K562 (cell line): ENCODE measurements around the gene EIPR1. TPM values are rescaled to one million over a fixed set of nuclear protein-coding genes. Genes with fewer than 3 reads are reported as not detected.

Experiments used
- ATAC-seq: fragments of 200-7000 bp; cut with Tn5 transposase; 3 replicates; pipeline ENCODE4 v1.9.1; 2020; ENCODE audit warnings: moderate library complexity
- BruUV-seq: library from RNA; stranded (reverse); fragments of 400-500 nt; replicated peaks from 2 replicates; lab custom pipeline; 2021; lab: Mats Ljungman, UMichigan
- CTCF ChIA-PET: fragments of 300-600 bp; formaldehyde crosslinking; extraction: SDS; loops from one replicate; lab custom pipeline; 2021; ENCODE audit warnings: low intra/inter-chr PET ratio; lab: Yijun Ruan, JAX
- POLR2A ChIA-PET: fragments of 300-600, 350-650 bp; sonication (Branson Sonifier 250); formaldehyde crosslinking; extraction: SDS; loops from one replicate; lab custom pipeline; 2021; ENCODE audit warnings: antibody characterized with exemption, inconsistent platforms; lab: Yijun Ruan, JAX
- DNase-seq, 4 experiments: peaks; one replicate each; pipeline versions ENCODE4 v3.0.0 to v3.0.0-alpha.2; 2011 to 2018; ENCODE audit warnings: low spot score in 3 of 4, mixed read lengths in 3 of 4; ENCODE audit errors: extremely low read depth in 1 of 4
- FAIRE-seq: peaks from 2 replicates; lab custom pipeline; 2011; peaks lifted over from hg19 to GRCh38; lab: Jason Lieb, UNC
- H2AFZ ChIP-seq: 2 replicates; pipeline ENCODE4 v1.6.0; 2011; ENCODE audit warnings: low read depth, low read length, control low read depth, inconsistent platforms
- H3K27ac ChIP-seq: fragments of 200-600 bp; 3 replicates; pipeline ENCODE4 v1.8.0; 2011; ENCODE audit warnings: low read depth, mild to moderate bottlenecking, control low read depth, inconsistent platforms, low read length, moderate library complexity, mixed read lengths; ENCODE audit errors: extremely low read depth
- H3K27me3 ChIP-seq, 2 experiments: fragments of 300-600 bp in 1 of 2; 2 replicates in 1 of 2; 3 replicates in 1 of 2; pipeline versions ENCODE4 v1.6.0 to v1.8.0; 2011; ENCODE audit warnings: inconsistent platforms in 2 of 2, low read length in 2 of 2, mild to moderate bottlenecking in 1 of 2, mixed read lengths in 1 of 2, moderate library complexity in 1 of 2; ENCODE audit not compliant: control insufficient read depth in 2 of 2, insufficient read depth in 2 of 2
- H3K36me3 ChIP-seq: fragments of 300-600 bp; 3 replicates; pipeline ENCODE4 v1.8.0; 2011; ENCODE audit warnings: mild to moderate bottlenecking, low read length, inconsistent platforms; ENCODE audit not compliant: control insufficient read depth, insufficient read depth
- H3K4me1 ChIP-seq, 2 experiments: fragments of 200-600 bp in 1 of 2; replicated peaks in 1 of 2; 2 replicates in 1 of 2; 3 replicates in 1 of 2; pipeline versions ENCODE4 v1.5.1 to v1.8.0; 2011; ENCODE audit warnings: inconsistent platforms in 2 of 2, low read length in 2 of 2, mild to moderate bottlenecking in 1 of 2, mixed read lengths in 1 of 2, moderate library complexity in 1 of 2; ENCODE audit not compliant: control insufficient read depth in 2 of 2, insufficient read depth in 2 of 2
- H3K4me2 ChIP-seq: 2 replicates; pipeline ENCODE4 v1.6.1; 2011; ENCODE audit warnings: low read length, control low read depth, inconsistent platforms, mixed read lengths; ENCODE audit not compliant: insufficient read depth
- H3K4me3 ChIP-seq: fragments of 200-600 bp; sonication (generic), shearing (Covaris generic); 2 replicates; pipeline ENCODE4 v1.5.1; 2016; ENCODE audit warnings: control low read depth, inconsistent platforms
- H3K79me2 ChIP-seq: fragments of 200-600 bp; 3 replicates; pipeline ENCODE4 v1.8.0; 2011; ENCODE audit warnings: low read length, inconsistent platforms; ENCODE audit not compliant: control insufficient read depth, insufficient read depth
- H3K9ac ChIP-seq, 2 experiments: 2 replicates each; pipeline versions ENCODE4 v1.6.0 to v1.6.1; 2011; ENCODE audit warnings: low read depth in 2 of 2, low read length in 2 of 2, control low read depth in 1 of 2, inconsistent platforms in 1 of 2, mild to moderate bottlenecking in 1 of 2, mixed read lengths in 1 of 2; ENCODE audit not compliant: insufficient read depth in 1 of 2
- H3K9me1 ChIP-seq: one replicate; pipeline ENCODE4 v1.6.0; 2011; ENCODE audit warnings: inconsistent platforms, mild to moderate bottlenecking, low read length, moderate library complexity; ENCODE audit not compliant: control insufficient read depth, insufficient read depth
- H3K9me3 ChIP-seq: replicated peaks from 2 replicates; pipeline ENCODE4 v1.5.1; 2011; ENCODE audit warnings: low read depth, low read length, inconsistent platforms; ENCODE audit not compliant: control insufficient read depth, insufficient read depth
- H4K20me1 ChIP-seq: replicated peaks from 2 replicates; pipeline ENCODE4 v1.6.1; 2011; ENCODE audit warnings: low read length, inconsistent platforms, mixed read lengths; ENCODE audit not compliant: control insufficient read depth, insufficient read depth
- BCL6 ChIP-seq: fragments of 250-450 bp; sonication (Bioruptor Pico); IDR thresholded peaks from 2 replicates; pipeline ENCODE4 v1.4.0; 2020
- CHAMP1 ChIP-seq: fragments of 450-650 bp; IDR thresholded peaks from 2 replicates; pipeline ENCODE4 v1.6.1; 2016; ENCODE audit warnings: mild to moderate bottlenecking
- CREB3 ChIP-seq: fragments of 450-650 bp; conservative IDR thresholded peaks from 2 replicates; pipeline ENCODE4 v1.6.1; 2016; ENCODE audit warnings: missing genetic modification characterization, low read depth, mild to moderate bottlenecking, missing compliant biosample characterization, moderate library complexity
- E2F3 ChIP-seq: fragments of 250-450 bp; sonication (Bioruptor Pico); IDR thresholded peaks from 2 replicates; pipeline ENCODE4 v1.4.0; 2020; ENCODE audit warnings: mild to moderate bottlenecking
- GABPB1 ChIP-seq: sonication (generic); formaldehyde crosslinking; IDR thresholded peaks from 2 replicates; pipeline ENCODE4 v1.8.0; 2022; ENCODE audit warnings: mild to moderate bottlenecking, missing genetic modification reagents
- ILK ChIP-seq: fragments of 450-650 bp; IDR thresholded peaks from 2 replicates; pipeline ENCODE4 v1.6.1; 2016; ENCODE audit warnings: missing genetic modification characterization, low read depth, mild to moderate bottlenecking, missing compliant biosample characterization, moderate library complexity, borderline replicate concordance
- PML ChIP-seq: IDR thresholded peaks from 2 replicates; pipeline ENCODE4 v1.6.1; 2012; ENCODE audit warnings: low read length, inconsistent platforms
- RERE ChIP-seq: sonication (generic); formaldehyde crosslinking; IDR thresholded peaks from 2 replicates; pipeline ENCODE4 v1.8.0; 2023; ENCODE audit warnings: missing genetic modification reagents, mild to moderate bottlenecking, borderline replicate concordance
- TAF1 ChIP-seq: IDR thresholded peaks from 2 replicates; pipeline ENCODE4 v1.6.1; 2011; ENCODE audit warnings: mild to moderate bottlenecking, low read length, moderate library complexity; ENCODE audit not compliant: insufficient read depth, control insufficient read depth, severe bottlenecking; ENCODE audit errors: extremely low read depth
- TFAP4 ChIP-seq: sonication (generic); formaldehyde crosslinking; IDR thresholded peaks from 2 replicates; pipeline ENCODE4 v1.8.0; 2022; ENCODE audit warnings: missing genetic modification reagents, mild to moderate bottlenecking, moderate library complexity, borderline replicate concordance
- TRIM28 ChIP-seq: fragments of 450-650 bp; IDR thresholded peaks from 2 replicates; pipeline ENCODE4 v1.6.1; 2017
- ZNF12 ChIP-seq: sonication (generic); formaldehyde crosslinking; IDR thresholded peaks from 2 replicates; pipeline ENCODE4 v1.4.0; 2020; ENCODE audit warnings: mild to moderate bottlenecking, missing genetic modification reagents
- ZNF124 ChIP-seq: sonication (generic); formaldehyde crosslinking; IDR thresholded peaks from 2 replicates; pipeline ENCODE4 v1.8.1; 2022; ENCODE audit warnings: missing genetic modification reagents
- ZNF197 ChIP-seq: fragments of 200-800 bp; sonication (Bioruptor generic); IDR thresholded peaks from 2 replicates; pipeline ENCODE4 v1.6.1; 2016; ENCODE audit warnings: low read depth, missing genetic modification characterization, missing compliant biosample characterization
- WGBS: fragments of 100-300 bp; shearing (Covaris generic); methylation state at CpG from one replicate; pipeline ENCODE4 v1.1.6; 2016; ENCODE audit warnings: low coverage, mixed read lengths; ENCODE audit not compliant: insufficient coverage; ENCODE audit errors: missing lambda C conversion rate; 5-methylcytosine and 5-hydroxymethylcytosine counted together
- in situ Hi-C: fragments of 300-500 bp; cut with MboI; formaldehyde crosslinking; loops from 4 replicates; pipeline ENCODE4 v1.15.0; 2018; ENCODE audit warnings: inconsistent platforms, mixed read lengths
- intact Hi-C: fragments of 100-400 bp; cut with micrococcal nuclease; formaldehyde crosslinking; loops from 2 replicates; pipeline ENCODE4 v1.14.2; 2022
- polyA plus RNA-seq, 8 experiments: library from polyadenylated mRNA; depleted of rRNA in 4 of 8; stranded (reverse) in 5 of 8; unstranded in 3 of 8; fragments of >200 nt; fragmentation: Nextera tagmentation in 2 of 8; fragmentation: Illumina TruSeq in 1 of 8; extraction: Ambion mirVana in 2 of 8; extraction: Trizol in 1 of 8; gene quantifications; 2 replicates each; pipeline versions ENCODE4 v1.2.1 to v1.2.3, GENCODE V29; 2011 to 2014; ENCODE audit warnings: inconsistent platforms in 1 of 8, missing spikeins in 1 of 8
- total RNA-seq, 7 experiments: library from RNA; depleted of rRNA in 6 of 7; stranded (reverse); fragments of >200 nt in 6 of 7; fragmentation: Illumina TruSeq in 2 of 7; extraction: Trizol in 2 of 7; gene quantifications; 2 replicates each; pipeline versions ENCODE4 v1.2.1 to v1.2.3, GENCODE V29; 2011 to 2021; ENCODE audit warnings: low replicate concordance in 1 of 7

Gene EIPR1
- total and polyA plus RNA-seq, 9 of the 15 experiments (the other 6 are each of a cell fraction or from before 2014, with no cell fraction given): 19.9 to 54.4 (median 35.9) TPM

GRCh38 chr2:3332133-3332532 is 45.5 kb downstream of the EIPR1 start:
- no peak overlapping the region for H3K4me3 ChIP-seq
- no peaks in the 10 kb centered on the region for H3K27me3 ChIP-seq
- H3K4me1 ChIP-seq: no peaks in the 10 kb centered on the region
- no peak for DNase-seq
- H3K36me3 ChIP-seq: peaks cover 51% of the 10 kb centered on the region; the same call in 2 of the 3 replicates
- FAIRE-seq: no peak
- no peaks in the 10 kb centered on the region; the same call in 2 of the 3 replicates for H3K79me2 ChIP-seq
- POLR2A ChIA-PET: no interaction called here
- BruUV-seq: no TSS peak
- H3K9me3 ChIP-seq: no peaks in the 10 kb centered on the region
- no peaks in the 10 kb centered on the region for H4K20me1 ChIP-seq
- 92% methylated on average over 8 of the region's 8 CpGs for WGBS
- CTCF ChIA-PET: no interaction called here
- H3K9ac ChIP-seq: no peak overlapping the region
- H2AFZ ChIP-seq: no peak overlapping the region
- no peak overlapping the region for H3K4me2 ChIP-seq
- no peak for ATAC-seq
- no peak overlapping the region for H3K27ac ChIP-seq
- in situ Hi-C loops (no loop called here), intact Hi-C loops (no loop called here)
- no peaks in the 10 kb centered on the region for H3K9me1 ChIP-seq
- TF ChIP-seq CHAMP1 (no peak), CREB3 (tag) (no peak), ZNF197 (CRISPR knock-in tag) (no peak), BCL6 (CRISPR knock-in tag) (no peak), PML (no peak), ILK (tag) (no peak), ZNF12 (no peak), TFAP4 (CRISPR knock-in tag) (no peak), TRIM28 (no peak), GABPB1 (CRISPR knock-in tag) (no peak), ZNF124 (CRISPR knock-in tag) (no peak), RERE (CRISPR knock-in tag) (no peak), E2F3 (CRISPR knock-in tag) (no peak), TAF1 (no peak)
